SH-SY5Y (cell line): ENCODE measurements around the gene OR10H5.

ENCODE experiments used
- GATA2 ChIP-seq: IDR thresholded peaks from 2 replicates; pipeline ENCODE4 v1.6.1; 2011; ENCODE audit warnings: mild to moderate bottlenecking, low read depth, low read length
- GATA3 ChIP-seq: IDR thresholded peaks from 2 replicates; pipeline ENCODE4 v1.6.1; 2011; ENCODE audit warnings: low read depth, mild to moderate bottlenecking, low read length, moderate library complexity

DNA sequence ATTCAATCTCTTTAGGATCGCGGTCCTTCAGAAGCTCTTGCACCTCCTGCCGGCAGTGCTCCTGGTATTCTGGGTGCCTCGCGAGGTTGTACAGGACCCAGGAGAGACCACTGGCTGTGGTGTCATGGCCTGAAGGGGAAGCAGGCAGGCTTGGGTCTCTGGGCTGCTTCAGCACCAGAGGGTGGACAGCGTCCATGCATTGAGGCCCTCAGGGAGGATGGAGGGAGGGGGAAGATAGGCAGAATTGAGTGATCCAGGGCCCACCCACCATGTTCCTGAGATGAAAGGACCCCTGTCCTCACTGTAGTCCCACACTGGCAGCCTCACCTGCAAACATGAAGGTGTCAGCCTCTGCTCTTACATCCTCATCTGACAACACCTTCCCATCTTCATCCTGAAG is 17.9 kb upstream of the OR10H5 start:
- TF ChIP-seq GATA3 (no peak), GATA2 (no peak)
